Suprapubic skin (tissue), 4 donors: ENCODE data around the gene MXD4.

Experiments used
- EP300 ChIP-seq: sonication (generic); formaldehyde crosslinking; IDR thresholded peaks from one replicate; pipeline ENCODE4 v1.6.1; 2017; ENCODE audit warnings: antibody characterized with exemption
- POLR2A ChIP-seq, 2 donors: fragments of 450-650 bp; IDR thresholded peaks; one replicate each; pipeline ENCODE4 v1.6.1; 2017; ENCODE audit warnings: antibody characterized with exemption in 2 of 2, mild to moderate bottlenecking in 2 of 2, moderate library complexity in 2 of 2
- POLR2AphosphoS5 ChIP-seq, 3 donors: sonication (generic); formaldehyde crosslinking; IDR thresholded peaks; one replicate each; pipeline ENCODE4 v1.6.1; 2017; ENCODE audit warnings: antibody characterized with exemption in 3 of 3
- TF ChIP-seq, protein P1 (sequence below), 2 donors: fragments of 200-600 bp in 1 of 2; fragments of 450-650 bp in 1 of 2; sonication (generic) in 1 of 2; IDR thresholded peaks; one replicate each; pipeline ENCODE4 v1.5.1; 2016 to 2019; ENCODE audit warnings: antibody characterized with exemption in 2 of 2, mild to moderate bottlenecking in 1 of 2, moderate library complexity in 1 of 2

DNA sequence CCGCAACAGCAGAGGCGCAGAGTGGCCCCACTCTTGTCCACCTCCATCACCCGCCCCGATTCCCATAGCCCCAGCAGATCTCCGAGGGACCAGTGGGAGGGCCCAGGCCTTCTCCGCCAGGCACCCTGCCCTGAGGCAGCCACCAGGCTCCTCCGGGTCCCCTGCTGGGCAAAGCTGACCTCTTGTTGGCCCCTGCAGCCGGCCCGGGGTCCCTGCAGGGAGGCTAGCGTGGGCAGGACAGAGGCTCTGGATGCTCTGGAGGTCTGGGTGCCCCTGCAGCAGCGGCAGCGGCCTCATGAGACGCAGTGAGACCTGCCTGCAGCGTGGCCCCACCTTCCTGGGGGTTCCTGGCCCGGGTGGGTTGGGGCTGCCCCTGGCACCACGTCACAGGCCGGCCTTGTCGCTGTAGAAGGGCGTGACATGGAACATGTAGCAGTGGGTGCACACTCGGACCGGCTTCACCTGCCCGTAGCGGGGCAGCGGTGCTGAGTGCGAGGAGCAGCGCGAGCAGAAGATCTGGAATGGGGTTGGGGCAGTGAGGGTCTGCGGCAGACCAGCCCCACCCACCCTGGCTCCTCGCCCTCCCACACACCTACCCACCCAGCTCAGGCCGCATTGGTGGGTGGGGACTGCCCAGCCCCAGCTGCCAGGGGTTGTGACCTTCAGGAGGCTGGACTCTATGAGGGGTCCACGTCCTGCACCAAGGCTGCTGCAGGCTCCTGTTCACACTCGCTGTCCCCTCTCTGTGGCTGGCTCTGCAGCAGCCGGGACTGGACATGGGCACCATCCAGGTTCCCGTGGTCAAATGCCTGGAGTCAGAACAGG lies 8.6 kb upstream of the MXD4 start:
- TF ChIP-seq, protein P1, sequence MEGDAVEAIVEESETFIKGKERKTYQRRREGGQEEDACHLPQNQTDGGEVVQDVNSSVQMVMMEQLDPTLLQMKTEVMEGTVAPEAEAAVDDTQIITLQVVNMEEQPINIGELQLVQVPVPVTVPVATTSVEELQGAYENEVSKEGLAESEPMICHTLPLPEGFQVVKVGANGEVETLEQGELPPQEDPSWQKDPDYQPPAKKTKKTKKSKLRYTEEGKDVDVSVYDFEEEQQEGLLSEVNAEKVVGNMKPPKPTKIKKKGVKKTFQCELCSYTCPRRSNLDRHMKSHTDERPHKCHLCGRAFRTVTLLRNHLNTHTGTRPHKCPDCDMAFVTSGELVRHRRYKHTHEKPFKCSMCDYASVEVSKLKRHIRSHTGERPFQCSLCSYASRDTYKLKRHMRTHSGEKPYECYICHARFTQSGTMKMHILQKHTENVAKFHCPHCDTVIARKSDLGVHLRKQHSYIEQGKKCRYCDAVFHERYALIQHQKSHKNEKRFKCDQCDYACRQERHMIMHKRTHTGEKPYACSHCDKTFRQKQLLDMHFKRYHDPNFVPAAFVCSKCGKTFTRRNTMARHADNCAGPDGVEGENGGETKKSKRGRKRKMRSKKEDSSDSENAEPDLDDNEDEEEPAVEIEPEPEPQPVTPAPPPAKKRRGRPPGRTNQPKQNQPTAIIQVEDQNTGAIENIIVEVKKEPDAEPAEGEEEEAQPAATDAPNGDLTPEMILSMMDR (IDR thresholded peaks at IDR 0.05): no peak
- TF ChIP-seq POLR2A (IDR thresholded peaks at IDR 0.05): no peak
- TF ChIP-seq POLR2AphosphoS5 (IDR thresholded peaks at IDR 0.05): no peak
- no peak for TF ChIP-seq EP300
